Bronchial smooth muscle cell (primary cell): ENCODE data around the gene ABI3. TPM values are rescaled to one million over a fixed set of nuclear protein-coding genes. Genes with fewer than 3 reads are reported as not detected.

Experiments
- total RNA-seq: library from RNA; depleted of rRNA; stranded (reverse); fragments of >200 nt; gene quantifications from 2 replicates; pipeline ENCODE4 v1.2.1, GENCODE V29; 2014

ABI3 gene, protein sequence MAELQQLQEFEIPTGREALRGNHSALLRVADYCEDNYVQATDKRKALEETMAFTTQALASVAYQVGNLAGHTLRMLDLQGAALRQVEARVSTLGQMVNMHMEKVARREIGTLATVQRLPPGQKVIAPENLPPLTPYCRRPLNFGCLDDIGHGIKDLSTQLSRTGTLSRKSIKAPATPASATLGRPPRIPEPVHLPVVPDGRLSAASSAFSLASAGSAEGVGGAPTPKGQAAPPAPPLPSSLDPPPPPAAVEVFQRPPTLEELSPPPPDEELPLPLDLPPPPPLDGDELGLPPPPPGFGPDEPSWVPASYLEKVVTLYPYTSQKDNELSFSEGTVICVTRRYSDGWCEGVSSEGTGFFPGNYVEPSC
- total RNA-seq = not detected in 2 replicates

DNA sequence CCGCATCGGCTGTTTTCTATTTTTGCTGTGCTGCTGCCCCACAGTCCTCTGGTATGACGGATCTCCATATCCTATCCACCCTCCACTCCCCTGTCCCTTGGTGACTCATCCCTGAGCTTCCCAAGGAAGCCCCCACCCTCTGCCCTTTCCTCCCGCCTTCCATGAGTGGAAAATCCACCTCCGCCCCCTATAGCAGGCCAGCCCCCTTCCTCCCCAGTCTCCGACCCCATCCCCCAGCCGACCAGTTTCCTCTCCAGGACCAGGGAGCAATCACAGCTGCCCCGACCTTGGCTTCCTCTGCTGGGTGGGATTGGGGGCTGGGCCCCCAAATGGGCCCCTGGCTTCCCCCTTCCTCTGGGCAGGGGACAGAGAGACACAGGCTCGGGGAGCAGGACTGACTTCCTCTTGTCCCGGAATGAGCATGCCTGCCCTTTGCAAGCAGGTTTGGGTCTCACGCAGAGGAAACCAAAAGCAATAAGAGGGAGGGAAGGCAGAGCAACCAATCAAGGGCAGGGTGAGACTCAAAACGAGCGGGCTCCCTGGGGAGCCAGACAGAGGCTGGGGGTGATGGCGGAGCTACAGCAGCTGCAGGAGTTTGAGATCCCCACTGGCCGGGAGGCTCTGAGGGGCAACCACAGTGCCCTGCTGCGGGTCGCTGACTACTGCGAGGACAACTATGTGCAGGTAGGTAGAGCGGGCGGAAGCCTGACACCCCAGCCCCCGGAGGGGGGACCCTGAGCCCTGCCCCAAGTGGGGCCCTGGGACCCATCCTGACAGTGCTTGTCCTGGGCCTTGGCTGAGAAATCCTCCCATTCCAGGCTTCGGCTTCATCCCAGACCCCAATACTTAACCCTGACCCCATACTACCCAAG, at the start of gene ABI3, which contains the start of gene GNGT2:
TSS of gene ABI3 (plus strand) at position 550 of the 872 bp plus-strand sequence. CDS start at position 568, 18 bp downstream.
TSS of gene GNGT2 (minus strand) at position 417 of the 872 bp plus-strand sequence. CDS start 3,152 bp downstream, outside the sequence.

DNA sequence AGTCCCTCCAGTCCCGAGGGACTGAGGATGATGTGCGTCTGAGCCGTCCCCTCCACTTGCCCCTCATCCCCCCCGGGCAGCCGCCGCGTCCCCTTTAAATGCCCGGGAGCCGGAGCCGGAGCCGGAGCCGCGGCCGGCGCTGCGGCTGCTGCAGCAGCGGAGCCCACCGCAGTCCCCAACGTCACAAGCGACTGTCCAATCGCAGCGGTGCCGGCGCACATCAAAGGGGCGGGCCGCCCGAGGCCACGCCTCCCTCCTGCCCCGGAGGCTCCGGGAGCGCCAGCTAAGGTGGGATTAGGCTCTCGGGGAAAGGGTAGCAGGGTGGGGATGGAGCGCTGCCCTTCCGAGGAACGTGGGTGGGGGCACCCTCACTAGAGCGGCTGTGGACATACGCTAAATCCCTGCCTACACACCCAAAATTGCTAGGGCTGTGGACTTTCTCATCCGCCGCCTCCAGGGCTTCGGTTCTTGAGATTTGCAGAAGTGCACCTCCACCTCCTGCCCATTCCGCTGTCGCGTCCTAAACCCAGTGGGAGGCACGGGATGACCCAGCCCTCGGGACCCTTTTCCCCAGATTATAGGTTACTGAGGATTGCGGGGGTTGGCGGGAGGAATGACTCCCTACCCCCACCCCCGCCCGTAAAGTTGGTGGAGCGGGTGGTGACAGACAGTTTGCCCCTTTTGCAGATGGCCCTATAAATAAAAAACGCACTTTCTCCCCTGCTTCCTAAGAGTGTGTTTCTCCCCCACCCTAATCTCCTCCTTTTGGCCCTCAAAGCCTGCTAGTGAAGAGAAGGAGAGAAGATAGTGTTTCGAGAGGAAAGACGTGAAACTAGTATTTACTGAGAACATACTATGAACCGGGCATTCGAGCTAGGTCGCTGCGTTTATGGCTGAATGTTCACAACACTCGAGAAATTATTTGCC, 20.4 kb downstream of the ABI3 start, which contains the start of gene PHOSPHO1:
TSS of gene PHOSPHO1 (minus strand) at position 152 of the 927 bp plus-strand sequence. CDS start 4,096 bp downstream, outside the sequence.

Other genes starting within 250 kb of the ABI3 start
- gene GIP, start 242.1 kb upstream of the ABI3 start, total RNA-seq = not detected in 2 replicates
- 2.1 and 2.5 TPM in 2 replicates for gene IGF2BP1, start 213.3 kb upstream of the ABI3 start, total RNA-seq
- gene B4GALNT2, start 77.9 kb upstream of the ABI3 start, total RNA-seq = under 0.01 TPM in 1 of 2 replicates, not detected in the other
- not detected in 2 replicates for gene GNGT2, start 133 bp upstream of the ABI3 start, total RNA-seq
- gene PHOSPHO1, start 20.1 kb downstream of the ABI3 start, total RNA-seq = not detected in 2 replicates
- 4.9 and 8.9 TPM in 2 replicates for gene ZNF652, start 151.5 kb downstream of the ABI3 start, total RNA-seq
- 143 and 167 TPM in 2 replicates for gene PHB1, start 204.2 kb downstream of the ABI3 start, total RNA-seq